IPS DF 4.7 (cell line): ENCODE results near the gene ANAPC16.
"Not testable (repeated sequence)": the region's sequence is repeated elsewhere in the genome, so short reads cannot be mapped to it uniquely, and the experiment has no call there.

Source experiments
- DNase-seq: peaks from one replicate; pipeline ENCODE4 v3.0.0-alpha.2; 2013; ENCODE audit warnings: low spot score; ENCODE audit errors: extremely low read depth

Gene ANAPC16

GRCh38 chr10:72211381-72211780 lies 4.4 kb upstream of the ANAPC16 start:
- DNase-seq, result not testable (repeated sequence)

- DNase-seq, result not testable (repeated sequence)
Measured at GRCh38 chr10:72211832-72212231, 4.0 kb upstream of the ANAPC16 start.

GRCh38 chr10:72218325-72218724 lies 2.5 kb downstream of the ANAPC16 start:
- no peak for DNase-seq

- no peak for DNase-seq
Measured at GRCh38 chr10:72218726-72219125, 2.9 kb downstream of the ANAPC16 start.

- no peak for DNase-seq
Measured at GRCh38 chr10:72219235-72219814, 3.5 kb downstream of the ANAPC16 start.

- DNase-seq, result no peak
Measured at GRCh38 chr10:72220637-72221036, 4.8 kb downstream of the ANAPC16 start.

- no peak for DNase-seq
Measured at GRCh38 chr10:72221278-72221677, 5.5 kb downstream of the ANAPC16 start.

- DNase-seq, result no peak
Measured at GRCh38 chr10:72223743-72224101, 7.9 kb downstream of the ANAPC16 start.

GRCh38 chr10:72224191-72224590 lies 8.4 kb downstream of the ANAPC16 start:
- not testable (repeated sequence) for DNase-seq

- no peak for DNase-seq
Measured at GRCh38 chr10:72226418-72227027, 10.7 kb downstream of the ANAPC16 start.

GRCh38 chr10:72227826-72228225 lies 12.0 kb downstream of the ANAPC16 start:
- DNase-seq, result no peak

- DNase-seq, result no peak
Measured at GRCh38 chr10:72228318-72228751, 12.5 kb downstream of the ANAPC16 start.

GRCh38 chr10:72229261-72230251 lies 13.7 kb downstream of the ANAPC16 start:
- DNase-seq, result no peak

GRCh38 chr10:72233621-72234020 lies 17.8 kb downstream of the ANAPC16 start:
- DNase-seq, result no peak

GRCh38 chr10:72234560-72235095 lies 18.8 kb downstream of the ANAPC16 start:
- DNase-seq, result no peak

- no peak for DNase-seq
Measured at GRCh38 chr10:72235544-72236279, 19.9 kb downstream of the ANAPC16 start.

- DNase-seq, result no peak
Measured at GRCh38 chr10:72238392-72239175, 22.8 kb downstream of the ANAPC16 start.

- no peak for DNase-seq
Measured at GRCh38 chr10:72239409-72239808, 23.6 kb downstream of the ANAPC16 start.

GRCh38 chr10:72240371-72240770 lies 24.6 kb downstream of the ANAPC16 start:
- no peak for DNase-seq

- DNase-seq, result no peak
Measured at GRCh38 chr10:72241691-72242252, 26.0 kb downstream of the ANAPC16 start.
